HG02885 (cell line): Measurements from ENCODE around the gene SYN1.
"Not testable (repeated sequence)": the region's sequence is repeated elsewhere in the genome, so short reads cannot be mapped to it uniquely, and the experiment has no call there.

Source experiments
- ATAC-seq: cut with Tn5 transposase; IDR thresholded peaks from one replicate; pipeline ENCODE4 v1.9.1; 2021; ENCODE audit warnings: mild to moderate bottlenecking; ENCODE audit not compliant: unreplicated experiment, poor library complexity

SYN1 gene

GRCh38 chrX:47619486-47620302, at the start of gene SYN1:
Gene SYN1, minus strand, starts transcription at chrX:47619857. Its CDS starts 129 bp downstream, at chrX:47619728.
- peak; percentile 81 for ATAC-seq

GRCh38 chrX:47665797-47666196, 46.1 kb upstream of the SYN1 start:
- not testable (repeated sequence) for ATAC-seq

- ATAC-seq, result no peak
Observed at GRCh38 chrX:47664737-47665136, 45.1 kb upstream of the SYN1 start.

- no peak for ATAC-seq
Observed at GRCh38 chrX:47662144-47662657, 42.5 kb upstream of the SYN1 start.

- no peak for ATAC-seq
Observed at GRCh38 chrX:47661539-47661938, 41.9 kb upstream of the SYN1 start.

- ATAC-seq, result no peak
Observed at GRCh38 chrX:47659421-47659726, 39.7 kb upstream of the SYN1 start.

DNA sequence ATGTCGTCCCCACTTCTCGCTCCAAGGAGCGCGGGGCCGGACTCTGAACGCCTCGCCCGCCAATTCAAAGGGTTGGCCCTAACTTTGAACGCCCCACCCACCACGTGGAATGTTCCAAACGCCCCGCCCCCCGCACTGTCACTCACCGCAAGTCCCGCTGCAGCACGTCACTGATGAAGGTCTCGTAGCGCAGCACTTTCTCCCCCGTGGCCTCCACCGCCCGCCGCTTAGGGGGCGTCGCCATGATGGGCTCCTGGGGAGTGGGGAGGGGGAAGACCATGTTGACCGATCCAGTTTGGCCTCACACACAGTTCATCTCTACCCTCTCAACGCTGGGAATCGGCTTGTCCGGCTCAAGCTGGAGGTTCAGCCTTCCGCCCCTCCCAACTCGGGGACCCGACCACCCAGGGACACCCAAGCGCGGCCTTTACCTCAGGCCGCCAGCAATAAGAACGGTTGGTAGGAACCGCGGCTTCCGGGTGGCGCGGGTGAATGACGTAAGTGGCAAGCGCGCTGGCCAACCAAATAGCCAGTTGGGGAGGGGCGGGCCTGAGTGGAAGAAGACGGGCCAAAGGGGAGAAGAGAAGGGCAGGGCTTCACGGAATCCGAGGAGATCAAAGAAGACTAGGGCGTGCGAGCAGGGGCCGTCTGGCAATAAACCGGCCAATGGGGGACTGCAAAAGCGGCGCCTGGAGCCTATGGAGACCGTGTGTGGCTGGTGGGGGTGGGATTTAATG, 39.2 kb upstream of the SYN1 start, which contains the start of gene UXT:
TSS of gene UXT (minus strand) at position 497 of the 737 bp plus-strand sequence. CDS start at position 244, 253 bp downstream.
- peak; percentile 81 for ATAC-seq

DNA sequence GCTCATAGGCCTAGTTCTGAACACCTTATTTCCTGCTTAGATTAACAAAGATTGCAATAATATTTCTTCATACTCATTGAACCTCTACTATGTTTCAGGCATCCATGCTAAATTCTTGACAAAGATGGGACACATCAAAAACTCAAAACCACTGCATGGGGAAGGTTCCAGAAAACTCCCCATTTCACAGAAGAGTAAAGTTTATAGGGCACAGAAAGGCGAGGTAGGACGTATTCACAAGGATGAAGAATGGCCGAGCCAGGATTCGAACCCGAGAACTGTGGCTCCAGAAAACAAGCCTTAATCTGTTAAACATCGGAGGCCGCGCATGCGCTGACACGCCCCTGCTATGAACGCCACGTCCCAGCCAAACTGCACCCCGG, 38.6 kb upstream of the SYN1 start:
- ATAC-seq, result no peak

DNA sequence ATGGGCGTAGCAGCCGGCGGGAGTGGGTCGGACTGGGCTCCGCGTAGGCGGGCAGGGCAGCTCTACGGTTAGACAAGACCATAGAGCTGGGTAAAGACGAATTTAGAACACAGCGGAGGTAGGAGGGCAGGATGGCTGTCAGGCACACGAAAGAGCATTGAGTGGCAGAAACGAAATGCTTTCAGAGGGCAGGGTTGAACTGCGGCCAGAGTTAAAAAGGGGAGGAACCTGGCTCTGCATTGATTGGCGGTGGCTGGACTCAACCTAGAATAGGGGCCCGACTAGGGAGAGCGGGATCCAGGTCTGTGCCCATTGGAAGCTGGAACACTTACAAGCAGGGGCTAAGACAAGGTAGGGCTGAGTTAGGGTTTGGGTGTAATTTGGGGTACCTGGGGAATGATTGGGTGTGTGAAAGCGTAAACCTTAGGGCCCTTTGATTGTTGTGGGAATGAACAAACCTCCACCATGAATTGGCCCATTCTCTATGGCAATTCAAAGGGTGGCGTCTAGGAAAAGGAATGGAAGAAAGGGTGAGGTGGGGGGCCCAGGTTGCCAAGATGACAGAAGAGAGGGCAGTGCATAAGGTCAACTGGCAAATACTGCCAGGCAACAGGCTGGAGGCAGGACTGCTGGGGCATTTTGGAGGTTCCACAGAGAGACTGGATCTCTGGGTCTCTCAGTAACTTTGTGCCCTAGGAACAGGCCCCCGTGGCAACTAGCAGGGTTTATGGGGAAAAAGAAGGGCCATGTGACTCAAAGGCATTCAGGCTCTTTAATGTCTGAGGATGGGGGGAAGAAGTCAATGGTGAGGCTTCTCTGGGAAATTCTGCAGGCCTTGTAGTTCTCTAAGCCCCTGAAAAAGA, 31.6 kb upstream of the SYN1 start:
- no peak for ATAC-seq

DNA sequence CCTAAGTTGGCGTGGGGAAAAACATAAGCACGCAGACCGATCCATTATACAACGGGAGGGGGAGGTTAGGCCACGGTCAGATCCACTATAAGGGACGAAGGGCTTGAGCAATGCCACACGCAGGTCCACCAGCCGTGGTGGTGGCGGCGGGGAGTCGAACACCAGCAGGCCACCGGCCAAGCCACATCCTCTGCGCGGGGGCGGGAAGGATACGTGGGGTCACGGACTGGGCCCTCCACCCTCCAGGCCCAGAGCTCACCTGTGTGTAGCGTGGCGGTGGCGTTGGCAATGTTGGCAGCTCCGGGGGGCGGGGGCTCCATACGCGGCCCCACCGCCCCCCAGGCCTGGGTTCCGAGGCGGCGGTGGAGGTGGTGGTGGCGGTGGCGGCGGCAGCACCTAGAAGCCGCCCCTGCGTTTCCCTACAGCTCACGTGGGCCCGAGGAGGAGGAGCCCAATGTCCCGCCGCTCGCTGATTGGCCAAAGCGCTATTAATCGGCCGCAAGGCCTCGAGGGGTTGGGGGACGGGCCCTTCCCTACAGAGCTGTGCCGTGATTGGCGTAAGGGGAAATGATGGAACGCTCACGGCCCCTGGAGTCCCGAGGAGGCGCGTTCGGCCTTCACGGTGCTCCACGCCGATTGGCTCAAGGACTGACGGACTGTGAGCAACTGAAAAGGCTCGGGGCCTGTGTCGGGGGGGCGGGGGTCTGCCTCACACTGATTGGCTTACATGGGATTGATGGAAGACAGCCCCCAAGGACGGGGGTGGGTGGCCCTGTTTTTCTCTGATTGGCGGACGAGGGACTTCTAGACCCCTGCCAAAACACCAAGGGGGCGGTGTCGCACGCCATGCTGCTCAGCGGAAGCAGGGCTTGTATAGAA, 30.7 kb upstream of the SYN1 start, which contains the start of gene ELK1:
TSS of gene ELK1 (minus strand) at position 400 of the 879 bp plus-strand sequence. CDS start 9,122 bp downstream, outside the sequence.
- peak; percentile 89 for ATAC-seq

DNA sequence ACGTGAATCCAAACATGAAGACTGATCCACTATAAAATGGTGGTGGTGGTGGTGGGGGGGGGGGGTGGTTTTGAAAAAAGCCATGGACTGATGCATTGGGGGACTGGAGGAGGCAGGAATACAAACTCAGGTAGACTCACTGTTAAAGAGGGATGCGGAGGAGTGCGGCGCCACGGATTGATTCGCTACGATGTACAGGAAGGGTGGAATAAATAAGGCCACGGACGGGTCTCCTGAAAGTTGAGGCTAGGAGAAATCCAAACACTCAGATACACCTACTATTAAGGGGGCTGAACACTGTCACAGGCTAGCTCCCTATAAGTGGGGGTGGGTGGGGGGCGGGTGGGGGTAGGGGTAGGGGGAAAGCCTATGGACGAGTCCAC, 30.1 kb upstream of the SYN1 start:
- no peak for ATAC-seq

DNA sequence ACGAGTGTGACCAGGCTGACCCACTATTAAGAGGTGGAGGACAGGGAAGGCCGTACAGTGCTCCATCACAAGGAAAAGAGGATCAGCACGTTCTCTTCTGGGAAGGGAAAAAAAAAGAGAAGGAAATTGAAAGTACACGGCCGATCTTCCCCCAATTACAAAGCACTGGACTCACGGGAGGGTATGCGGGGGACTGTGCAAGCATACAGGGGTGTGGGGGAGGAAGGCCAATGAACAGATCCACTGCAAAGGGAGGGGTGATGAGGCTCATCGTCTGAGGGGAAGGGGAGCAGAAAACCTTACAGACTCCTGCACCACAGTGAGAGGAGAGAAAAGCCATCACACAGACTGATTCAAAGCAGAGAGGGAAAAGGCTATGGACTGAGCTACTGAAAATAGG, 29.6 kb upstream of the SYN1 start:
- ATAC-seq, result no peak

DNA sequence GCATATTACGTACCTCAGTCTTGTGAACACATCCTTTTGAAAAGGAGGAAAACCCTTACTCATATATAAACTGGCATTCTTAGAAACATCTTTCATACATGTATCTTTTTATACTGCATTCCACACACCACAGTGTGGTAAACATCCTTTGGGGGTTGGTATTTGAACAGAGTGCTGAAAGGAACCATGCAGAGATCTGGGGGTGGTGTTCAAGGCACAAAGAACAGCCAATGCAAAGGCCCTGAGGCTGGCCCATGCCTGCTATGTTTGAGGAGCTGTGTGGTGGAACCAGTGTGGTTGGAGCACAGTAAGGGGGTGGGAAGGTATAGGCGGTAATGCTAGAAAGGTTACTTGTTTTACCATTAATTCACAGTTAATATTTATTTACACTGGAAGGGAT, 28.7 kb upstream of the SYN1 start:
- no peak for ATAC-seq

DNA sequence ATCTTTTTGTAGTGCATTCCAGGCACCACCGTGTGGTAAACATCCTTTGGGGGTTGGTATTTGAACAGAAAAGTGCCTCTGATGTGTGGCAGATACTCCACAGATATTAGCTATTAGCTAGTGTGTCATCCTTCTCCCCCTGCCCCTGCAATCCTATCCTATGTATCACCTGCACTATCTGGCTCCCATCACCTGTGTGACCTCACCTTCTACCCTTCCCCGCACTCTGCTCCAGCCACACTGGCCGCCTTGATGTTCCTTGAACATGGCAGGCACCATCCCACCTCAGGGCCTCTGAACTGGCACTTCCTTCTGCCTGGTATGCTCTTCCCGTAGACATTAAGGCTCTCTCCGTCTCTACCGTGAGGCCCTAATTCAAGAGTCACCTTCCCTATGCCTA, 27.0 kb upstream of the SYN1 start:
- ATAC-seq, result no peak

DNA sequence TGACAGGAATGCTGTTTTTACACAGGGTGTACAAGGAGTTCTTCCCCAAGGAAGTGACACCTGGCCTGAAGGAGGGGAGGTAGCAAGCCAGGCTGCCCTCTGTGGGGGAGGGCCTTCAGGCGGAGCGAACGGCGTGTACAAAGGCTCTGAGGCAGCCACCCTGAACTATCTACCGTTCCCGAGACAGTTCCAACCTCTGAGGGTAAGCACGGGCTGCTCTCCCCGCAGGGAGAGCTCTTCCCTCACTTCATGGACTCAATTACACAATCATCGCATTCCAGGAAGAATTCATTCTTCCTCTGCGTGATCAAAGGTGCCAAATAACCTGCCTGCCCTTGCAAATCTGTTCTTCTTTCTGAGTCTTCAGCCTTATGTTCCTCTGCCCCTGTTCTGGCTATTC, 25.9 kb upstream of the SYN1 start:
- ATAC-seq, result no peak

- ATAC-seq, result no peak
Observed at GRCh38 chrX:47644557-47645091, 25.0 kb upstream of the SYN1 start.

DNA sequence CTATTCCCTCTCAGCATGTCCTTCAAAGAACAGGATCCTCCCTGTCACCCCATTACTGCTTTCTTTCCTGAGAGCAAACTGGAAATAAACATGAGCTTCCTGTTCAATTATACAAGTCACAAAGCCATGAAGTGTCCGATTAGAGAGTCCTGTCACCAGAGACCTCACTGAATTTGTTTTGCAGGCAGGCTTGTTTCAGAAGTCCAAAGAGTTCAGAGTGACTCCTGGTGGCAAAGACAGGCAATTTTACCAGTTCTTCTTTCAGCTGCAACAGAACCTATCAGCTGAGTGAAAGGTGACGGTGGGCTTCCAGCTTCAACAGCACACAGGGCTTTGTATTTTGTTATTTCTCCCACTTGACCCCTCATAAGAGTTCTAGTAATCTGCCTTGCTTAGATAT, 24.3 kb upstream of the SYN1 start:
- no peak for ATAC-seq

- no peak for ATAC-seq
Observed at GRCh38 chrX:47638816-47639215, 19.2 kb upstream of the SYN1 start.

- ATAC-seq, result no peak
Observed at GRCh38 chrX:47637546-47638195, 18.0 kb upstream of the SYN1 start.
